Smooth muscle cell of the pulmonary artery (primary cell): ENCODE measurements around the gene FASTKD3. TPM values are rescaled to one million over a fixed set of nuclear protein-coding genes. Genes with fewer than 3 reads are reported as not detected.

Source experiments
- total RNA-seq: library from RNA; depleted of rRNA; stranded (reverse); fragments of >200 nt; gene quantifications from 2 replicates; pipeline ENCODE4 v1.2.3, GENCODE V29; 2014

The FASTKD3 gene, protein sequence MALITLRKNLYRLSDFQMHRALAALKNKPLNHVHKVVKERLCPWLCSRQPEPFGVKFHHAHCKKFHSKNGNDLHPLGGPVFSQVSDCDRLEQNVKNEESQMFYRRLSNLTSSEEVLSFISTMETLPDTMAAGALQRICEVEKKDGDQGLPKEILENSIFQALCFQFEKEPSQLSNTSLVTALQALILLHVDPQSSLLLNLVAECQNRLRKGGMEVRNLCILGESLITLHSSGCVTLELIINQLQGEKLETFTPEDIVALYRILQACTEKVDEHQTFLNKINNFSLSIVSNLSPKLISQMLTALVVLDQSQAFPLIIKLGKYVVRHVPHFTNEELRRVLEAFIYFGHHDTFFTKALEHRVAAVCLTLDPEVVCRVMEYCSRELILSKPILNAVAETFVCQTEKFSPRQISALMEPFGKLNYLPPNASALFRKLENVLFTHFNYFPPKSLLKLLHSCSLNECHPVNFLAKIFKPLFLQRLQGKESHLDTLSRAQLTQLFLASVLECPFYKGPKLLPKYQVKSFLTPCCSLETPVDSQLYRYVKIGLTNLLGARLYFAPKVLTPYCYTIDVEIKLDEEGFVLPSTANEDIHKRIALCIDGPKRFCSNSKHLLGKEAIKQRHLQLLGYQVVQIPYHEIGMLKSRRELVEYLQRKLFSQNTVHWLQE
- total RNA-seq, result 5.9 and 7.1 TPM in 2 replicates

DNA sequence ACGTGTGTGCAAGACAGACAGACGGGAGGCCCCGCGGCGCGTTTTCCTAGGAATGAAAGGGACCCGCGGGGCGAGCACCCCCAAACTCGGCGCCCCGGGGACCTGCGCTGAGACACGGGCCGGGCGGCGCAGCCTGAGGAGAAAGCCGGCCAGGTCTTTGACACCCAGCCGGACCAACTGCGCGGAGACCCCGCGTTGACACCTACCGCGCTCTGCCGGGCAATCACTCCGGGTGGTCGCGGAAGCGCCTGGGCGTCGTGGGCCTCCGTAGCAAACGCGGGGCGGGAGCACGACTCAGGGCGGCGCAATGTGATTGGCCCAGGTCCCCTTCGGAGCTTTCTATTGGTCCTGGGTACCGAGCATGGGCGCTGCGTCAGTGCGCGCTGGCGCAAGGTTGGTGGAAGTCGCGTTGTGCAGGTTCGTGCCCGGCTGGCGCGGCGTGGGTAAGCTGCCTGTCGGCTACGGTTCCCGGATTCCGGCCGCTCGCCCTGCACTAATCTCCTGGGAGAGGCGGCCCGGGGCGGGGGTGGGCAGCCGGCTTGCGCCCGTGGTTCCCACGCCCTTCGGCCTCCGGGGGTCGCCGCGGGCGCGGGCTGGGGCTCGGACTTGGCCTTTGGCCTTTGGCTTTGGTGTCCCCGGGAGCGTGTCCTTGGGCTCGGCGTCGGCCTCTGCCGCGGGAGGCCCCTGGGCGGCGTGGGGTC, at the start of gene FASTKD3, which contains the start of gene MTRR:
FASTKD3 (minus strand) TSS at position 259 of the 701 bp plus-strand sequence. CDS start 948 bp downstream, outside the sequence.
MTRR (plus strand) TSS at position 376 of the 701 bp plus-strand sequence. CDS start 1,647 bp downstream, outside the sequence.

DNA sequence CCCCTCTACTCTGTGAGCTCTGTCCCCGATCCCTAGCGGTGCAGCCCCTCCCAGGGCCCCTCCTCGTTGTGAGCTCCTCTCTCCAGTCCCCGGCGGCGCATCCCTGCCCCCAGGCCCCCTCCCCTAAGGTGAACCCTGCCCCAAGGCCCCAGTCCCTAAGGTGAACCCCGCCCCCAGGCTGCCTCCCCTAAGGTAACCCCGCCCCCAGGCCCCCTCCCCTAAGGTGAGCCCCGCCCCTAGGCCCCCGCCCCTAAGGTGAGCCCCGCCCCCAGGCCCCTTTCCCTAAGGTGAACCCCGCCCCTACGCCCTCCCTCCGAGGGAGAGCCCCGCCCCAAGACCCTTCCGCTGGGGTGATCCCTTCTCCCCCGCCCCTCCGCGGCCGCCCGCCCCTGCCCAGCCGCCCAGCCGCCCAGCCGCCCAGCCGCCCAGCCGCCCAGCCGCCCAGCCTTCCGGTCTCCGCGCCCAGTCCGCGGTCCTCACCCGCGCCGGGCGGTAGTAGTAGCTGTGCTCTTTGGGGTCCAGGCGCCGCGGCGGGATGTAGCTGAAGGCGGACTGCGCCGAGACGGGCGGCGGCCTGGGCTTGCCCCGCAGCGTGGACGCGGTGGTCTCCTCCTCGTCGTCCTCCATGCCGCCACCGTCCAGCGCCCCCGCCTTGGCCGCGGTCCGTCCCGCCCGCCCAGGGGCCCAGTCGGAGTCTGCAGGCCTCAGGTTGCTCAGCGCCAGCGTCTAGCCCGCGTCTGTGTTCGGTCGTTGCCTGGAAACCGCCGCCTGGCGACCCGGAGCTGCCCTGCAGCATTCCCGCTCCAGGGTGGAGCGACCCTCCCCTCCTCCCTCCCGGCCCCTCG, 18.2 kb downstream of the FASTKD3 start, which contains the start of gene CFAP90:
CFAP90 (minus strand) TSS at position 739 of the 845 bp plus-strand sequence; CDS start at position 627, 112 bp downstream.

Other genes starting within 250 kb of the FASTKD3 start
- gene CFAP90, start 17.9 kb downstream of the FASTKD3 start, total RNA-seq, result not detected in 2 replicates
- 18.6 and 27.0 TPM in 2 replicates for gene MTRR, start 117 bp upstream of the FASTKD3 start, total RNA-seq